Stimulated activated CD4-positive, alpha-beta T cell treated with anti-CD3 and anti-CD28 coated beads, TNF-alpha, amount 100 ng/mL, for 24 hours (primary cell): ENCODE data around the gene MATN3.

Experiments
- DNase-seq, 3 experiments: peaks; one replicate each; pipeline ENCODE4 v3.0.0-alpha.2; 2020; ENCODE audit warnings: low read depth in 3 of 3

The MATN3 gene

GRCh38 chr2:20037660-20038059 is 25.2 kb upstream of the MATN3 start:
- DNase-seq = no peak

- no peak for DNase-seq
Measured at GRCh38 chr2:20035955-20036666, 23.6 kb upstream of the MATN3 start.

GRCh38 chr2:20034821-20035220 is 22.4 kb upstream of the MATN3 start:
- DNase-seq = no peak

GRCh38 chr2:20034218-20034617 is 21.8 kb upstream of the MATN3 start:
- DNase-seq = no peak

GRCh38 chr2:20033322-20033721 is 20.9 kb upstream of the MATN3 start:
- DNase-seq = no peak

GRCh38 chr2:20030224-20030623 is 17.8 kb upstream of the MATN3 start:
- no peak for DNase-seq

GRCh38 chr2:20027705-20028434 is 15.4 kb upstream of the MATN3 start:
- DNase-seq = no peak

GRCh38 chr2:20027260-20027677 is 14.8 kb upstream of the MATN3 start:
- no peak for DNase-seq

- DNase-seq = no peak
Measured at GRCh38 chr2:20025065-20025786, 12.8 kb upstream of the MATN3 start.

GRCh38 chr2:20023688-20024087 is 11.2 kb upstream of the MATN3 start:
- DNase-seq = no peak

- DNase-seq = no peak
Measured at GRCh38 chr2:20021405-20022009, 9.0 kb upstream of the MATN3 start.

- DNase-seq = no peak
Measured at GRCh38 chr2:20019747-20020146, 7.3 kb upstream of the MATN3 start.

GRCh38 chr2:20018601-20019152 is 6.2 kb upstream of the MATN3 start:
- DNase-seq = no peak

- DNase-seq = no peak
Measured at GRCh38 chr2:20016346-20016745, 3.9 kb upstream of the MATN3 start.

- no peak for DNase-seq
Measured at GRCh38 chr2:20015482-20016083, 3.1 kb upstream of the MATN3 start.

- DNase-seq = no peak
Measured at GRCh38 chr2:20013126-20013849, 820 bp upstream of the MATN3 start.

GRCh38 chr2:20012032-20012281 is 511 bp downstream of the MATN3 start:
- no peak for DNase-seq

- no peak for DNase-seq
Measured at GRCh38 chr2:20011276-20012031, 1.0 kb downstream of the MATN3 start.

- DNase-seq = no peak
Measured at GRCh38 chr2:20008703-20009102, 3.8 kb downstream of the MATN3 start.

- no peak for DNase-seq
Measured at GRCh38 chr2:20005891-20006470, 6.5 kb downstream of the MATN3 start.
